NCI-H128 (cell line): ENCODE data around the gene MYO7B.

Experiments used
- DNase-seq: peaks from one replicate; lab custom pipeline; 2025; ENCODE audit not compliant: unreplicated experiment; lab: John Stamatoyannopoulos, UW

The MYO7B gene

GRCh38 chr2:127572841-127573240 is 37.4 kb downstream of the MYO7B start:
- DNase-seq: no peak

- DNase-seq: no peak
Measured at GRCh38 chr2:127573298-127573697, 37.8 kb downstream of the MYO7B start.

GRCh38 chr2:127573771-127574170 is 38.3 kb downstream of the MYO7B start:
- no peak for DNase-seq

- no peak for DNase-seq
Measured at GRCh38 chr2:127574656-127575055, 39.2 kb downstream of the MYO7B start.

- no peak for DNase-seq
Measured at GRCh38 chr2:127575185-127575765, 39.8 kb downstream of the MYO7B start.

GRCh38 chr2:127575941-127576432 is 40.5 kb downstream of the MYO7B start:
- DNase-seq: no peak

GRCh38 chr2:127576433-127577207 is 41.1 kb downstream of the MYO7B start:
- no peak for DNase-seq

GRCh38 chr2:127577208-127577475 is 41.7 kb downstream of the MYO7B start:
- DNase-seq: no peak

GRCh38 chr2:127577503-127577902 is 42.0 kb downstream of the MYO7B start:
- no peak for DNase-seq

GRCh38 chr2:127577973-127578372 is 42.5 kb downstream of the MYO7B start:
- DNase-seq: no peak

- no peak for DNase-seq
Measured at GRCh38 chr2:127578411-127578810, 42.9 kb downstream of the MYO7B start.

GRCh38 chr2:127579231-127579630 is 43.7 kb downstream of the MYO7B start:
- DNase-seq: no peak

GRCh38 chr2:127580167-127581049 is 44.9 kb downstream of the MYO7B start:
- no peak for DNase-seq

GRCh38 chr2:127581050-127581345 is 45.5 kb downstream of the MYO7B start:
- DNase-seq: no peak

- no peak for DNase-seq
Measured at GRCh38 chr2:127581516-127582490, 46.3 kb downstream of the MYO7B start.

- no peak for DNase-seq
Measured at GRCh38 chr2:127582863-127583861, 47.7 kb downstream of the MYO7B start.

GRCh38 chr2:127584047-127584446 is 48.6 kb downstream of the MYO7B start:
- DNase-seq: no peak

- no peak for DNase-seq
Measured at GRCh38 chr2:127584516-127585033, 49.1 kb downstream of the MYO7B start.

GRCh38 chr2:127585270-127585807 is 49.9 kb downstream of the MYO7B start:
- DNase-seq: no peak
